Adrenal gland (tissue), 12 donors: Measurements from ENCODE around the gene ARMS2. TPM values are rescaled to one million over a fixed set of nuclear protein-coding genes. Genes with fewer than 3 reads are reported as not detected.

ENCODE experiments used
- DNase-seq, 7 donors: peaks; one replicate each; pipeline ENCODE4 v3.0.0-alpha.2; 2019 to 2020
- H3K27ac ChIP-seq, 5 donors: fragments of 200-600 bp; sonication (generic) in 4 of 5; 1 replicate in 3 of 5; 2 replicates in 2 of 5; pipeline versions ENCODE4 v1.5.1 to v1.8.0; 2016 to 2020; ENCODE audit warnings: mild to moderate bottlenecking in 1 of 5
- H3K27me3 ChIP-seq: fragments of 200-600 bp; 2 replicates; pipeline ENCODE4 v1.8.0; 2021
- H3K36me3 ChIP-seq, 2 donors: fragments of 200-600 bp; replicated peaks in 1 of 2; 1 replicate in 1 of 2; 2 replicates in 1 of 2; pipeline versions ENCODE4 v1.5.1 to v1.8.0; 2018 to 2022
- H3K4me1 ChIP-seq, 2 donors: fragments of 200-600 bp; replicated peaks in 1 of 2; 1 replicate in 1 of 2; 2 replicates in 1 of 2; pipeline versions ENCODE4 v1.5.1 to v1.8.0; 2018 to 2021
- H3K4me3 ChIP-seq, 4 donors: fragments of 200-600 bp; sonication (generic) in 3 of 4; one replicate each; pipeline ENCODE4 v1.5.1; 2016 to 2018
- H3K9me3 ChIP-seq, 3 donors: fragments of 200-600 bp; sonication (generic) in 1 of 3; replicated peaks in 1 of 3; 1 replicate in 2 of 3; 2 replicates in 1 of 3; pipeline versions ENCODE4 v1.5.1 to v1.8.0; 2016 to 2021
- CTCF ChIP-seq, 6 experiments: fragments of 450-650 bp in 4 of 6; fragments of 200-600 bp in 2 of 6; sonication (generic) in 1 of 6; IDR thresholded peaks; 1 replicate in 5 of 6; 2 replicates in 1 of 6; pipeline versions ENCODE4 v1.5.1 to v1.8.0; 2016 to 2021; ENCODE audit warnings: antibody characterized with exemption in 6 of 6, mild to moderate bottlenecking in 2 of 6, moderate library complexity in 1 of 6
- POLR2A ChIP-seq, 2 donors: fragments of 450-650 bp; IDR thresholded peaks; one replicate each; pipeline ENCODE4 v1.6.1; 2017; ENCODE audit warnings: antibody characterized with exemption in 2 of 2, mild to moderate bottlenecking in 2 of 2, moderate library complexity in 1 of 2
- WGBS, 4 donors: extraction: QIAGEN DNeasy Blood & Tissue Kit in 2 of 4; methylation state at CpG; one replicate each; pipeline versions ENCODE4 v1.1.5 to v1.1.7; 2013 to 2017; 5-methylcytosine and 5-hydroxymethylcytosine counted together
- intact Hi-C, 2 donors: fragments of 100-400 bp; cut with DNase I; formaldehyde crosslinking; loops; one replicate each; pipeline versions ENCODE4 v1.14.1 to v1.15.0; 2022 to 2023
- polyA plus RNA-seq, 3 donors: library from polyadenylated mRNA; stranded (reverse); fragments of 200-250 nt in 2 of 3; fragments of 350-450 nt in 1 of 3; fragmentation: Illumina TruSeq in 1 of 3; extraction: RNeasy Lipid Tissue Mini Kit (QIAGEN cat#74804) in 1 of 3; gene quantifications; one replicate each; pipeline ENCODE4 v1.2.3, GENCODE V29; 2013 to 2014
- total RNA-seq, 9 donors: library from RNA; depleted of rRNA in 4 of 9; stranded (reverse); fragments of >200 nt in 4 of 9; fragments of 120-200 nt in 1 of 9; fragmentation: NEBNext Ultra II Directional in 1 of 9; extraction: Animal tissue kit (Norgen Biotek cat#: 25700) in 1 of 9; gene quantifications; one replicate each; pipeline versions ENCODE4 v1.1.0 to v1.2.4, GENCODE V29; 2013 to 2023
- donor health status: healthy with polysubstance abuse.
- donor health status: Bipolar disorder and iron deficiency.
- donor health status: DM: yes; HTN: yes; CAD: no.
- donor health status: DM: no; HTN: no; CAD: no.
- donor health status: DM: no; HTN: no; CAD: no.
- donor health status: DM: yes; HTN: yes; CAD: no.

Gene ARMS2
- total and polyA plus RNA-seq, 12 donors = 0.13 TPM; not detected in 11

- no peaks in the 10 kb centered on the region for H3K9me3 ChIP-seq
- H3K27ac ChIP-seq = no peak overlapping the region
- intact Hi-C loops = loop anchor here in 1 of 2 donors (10.0 kb wide), 1 partner anchor 87 kb away; no protein-coding TSS in a partner anchor
- no peaks in the 10 kb centered on the region for H3K36me3 ChIP-seq
- H3K4me1 ChIP-seq = peaks cover 7 to 29% of the 10 kb centered on the region in 2 donors
- TF ChIP-seq POLR2A (IDR thresholded peaks at IDR 0.05) = no peak
- TF ChIP-seq CTCF (IDR thresholded peaks at IDR 0.05) = no peak
- 76 to 96% (median 85%) methylated on average over 6 of the region's 6 CpGs for whole genome bisulfite sequencing, 4 donors
- H3K4me3 ChIP-seq = no peak overlapping the region
- peak in 1 of 7 donors; percentile 35 for DNase-seq
- no peaks in the 10 kb centered on the region for H3K27me3 ChIP-seq
Observed at GRCh38 chr10:122467701-122468100, 13.2 kb downstream of the ARMS2 start.

GRCh38 chr10:122468307-122468925 lies 14.0 kb downstream of the ARMS2 start:
- Histone ChIP-seq H3K4me3 (no peak overlapping the region), H3K4me1 (peaks cover 7 to 24% of the 10 kb centered on the region in 2 donors), H3K27me3 (no peaks in the 10 kb centered on the region), H3K36me3 (no peaks in the 10 kb centered on the region), H3K9me3 (no peaks in the 10 kb centered on the region), H3K27ac (peak overlapping the region in 3 of 5 donors; percentile 18 to 78 (median 66))
- 85 to 100% (median 93%) methylated on average over 5 of the region's 5 CpGs for WGBS, 4 donors
- peak in 1 of 7 donors; percentile 40 for DNase-seq
- TF ChIP-seq POLR2A (IDR thresholded peaks at IDR 0.05) (no peak), CTCF (IDR thresholded peaks at IDR 0.05) (no peak)
- intact Hi-C loops = loop anchor here in 1 of 2 donors (10.0 kb wide), 1 partner anchor 86 kb away; no protein-coding TSS in a partner anchor

GRCh38 chr10:122468926-122469781 lies 14.7 kb downstream of the ARMS2 start:
- peak in 6 of 7 donors; percentile 50 to 76 (median 73) for DNase-seq
- Histone ChIP-seq H3K4me1 (peaks cover 7 to 24% of the 10 kb centered on the region in 2 donors), H3K27ac (peak overlapping the region in 3 of 5 donors; percentile 18 to 79 (median 78)), H3K4me3 (no peak overlapping the region), H3K36me3 (no peaks in the 10 kb centered on the region), H3K27me3 (no peaks in the 10 kb centered on the region), H3K9me3 (no peaks in the 10 kb centered on the region)
- intact Hi-C loops = loop anchor here in 1 of 2 donors (10.0 kb wide), 1 partner anchor 86 kb away; no protein-coding TSS in a partner anchor
- WGBS, 4 donors = 35 to 46% (median 41%) methylated on average over 10 to 11 of the region's 11 CpGs
- TF ChIP-seq CTCF (IDR thresholded peaks at IDR 0.05) (no peak), POLR2A (IDR thresholded peaks at IDR 0.05) (no peak)

GRCh38 chr10:122469848-122470247 lies 15.4 kb downstream of the ARMS2 start:
- no peak for DNase-seq
- 91 to 96% (median 92%) methylated on average over 4 of the region's 4 CpGs for WGBS, 4 donors
- Histone ChIP-seq H3K36me3 (no peaks in the 10 kb centered on the region), H3K27ac (peak overlapping the region in 1 of 5 donors; percentile 69), H3K4me1 (peaks cover 14 to 31% of the 10 kb centered on the region in 2 donors), H3K9me3 (no peaks in the 10 kb centered on the region), H3K27me3 (no peaks in the 10 kb centered on the region), H3K4me3 (no peak overlapping the region)
- intact Hi-C loops = loop anchor here in 1 of 2 donors (10.0 kb wide), 1 partner anchor 85 kb away; no protein-coding TSS in a partner anchor
- no peak for TF ChIP-seq CTCF (IDR thresholded peaks at IDR 0.05)
- TF ChIP-seq POLR2A (IDR thresholded peaks at IDR 0.05) = no peak
